Effector memory CD8-positive, alpha-beta T cell (primary cell): ENCODE data around the gene PAM16.
A peak's percentile ranks its signal among the peaks of the same experiment; 100 is the strongest.

Experiments used
- ATAC-seq: fragments of 150-1000 bp; cut with Tn5 transposase; replicated peaks from 2 replicates; pipeline ENCODE4 v1.10.0; 2021; ENCODE audit warnings: mild to moderate bottlenecking, moderate library complexity
- DNase-seq, 3 experiments: peaks; one replicate each; pipeline ENCODE4 v3.0.0; 2021
- H3K27ac Mint-ChIP-seq, 2 donors: one replicate each; pipeline ENCODE4 v1.8.0; 2022; ENCODE audit warnings: mild to moderate bottlenecking in 2 of 2, mixed read lengths in 2 of 2, moderate library complexity in 2 of 2
- H3K27me3 Mint-ChIP-seq, 2 donors: one replicate each; pipeline ENCODE4 v1.8.0; 2022; ENCODE audit warnings: mixed read lengths in 2 of 2
- H3K36me3 Mint-ChIP-seq: one replicate; pipeline ENCODE4 v1.8.0; 2022; ENCODE audit warnings: mild to moderate bottlenecking, moderate library complexity, mixed read lengths; ENCODE audit not compliant: insufficient read depth
- H3K4me1 Mint-ChIP-seq, 2 donors: one replicate each; pipeline ENCODE4 v1.8.0; 2022; ENCODE audit warnings: low read depth in 2 of 2, mixed read lengths in 2 of 2
- H3K4me3 Mint-ChIP-seq, 2 donors: one replicate each; pipeline ENCODE4 v1.8.0; 2022; ENCODE audit warnings: mild to moderate bottlenecking in 2 of 2, mixed read lengths in 2 of 2, moderate library complexity in 2 of 2
- H3K9me3 Mint-ChIP-seq, 2 donors: one replicate each; pipeline ENCODE4 v1.8.0; 2022; ENCODE audit warnings: mixed read lengths in 2 of 2

The PAM16 gene

DNA sequence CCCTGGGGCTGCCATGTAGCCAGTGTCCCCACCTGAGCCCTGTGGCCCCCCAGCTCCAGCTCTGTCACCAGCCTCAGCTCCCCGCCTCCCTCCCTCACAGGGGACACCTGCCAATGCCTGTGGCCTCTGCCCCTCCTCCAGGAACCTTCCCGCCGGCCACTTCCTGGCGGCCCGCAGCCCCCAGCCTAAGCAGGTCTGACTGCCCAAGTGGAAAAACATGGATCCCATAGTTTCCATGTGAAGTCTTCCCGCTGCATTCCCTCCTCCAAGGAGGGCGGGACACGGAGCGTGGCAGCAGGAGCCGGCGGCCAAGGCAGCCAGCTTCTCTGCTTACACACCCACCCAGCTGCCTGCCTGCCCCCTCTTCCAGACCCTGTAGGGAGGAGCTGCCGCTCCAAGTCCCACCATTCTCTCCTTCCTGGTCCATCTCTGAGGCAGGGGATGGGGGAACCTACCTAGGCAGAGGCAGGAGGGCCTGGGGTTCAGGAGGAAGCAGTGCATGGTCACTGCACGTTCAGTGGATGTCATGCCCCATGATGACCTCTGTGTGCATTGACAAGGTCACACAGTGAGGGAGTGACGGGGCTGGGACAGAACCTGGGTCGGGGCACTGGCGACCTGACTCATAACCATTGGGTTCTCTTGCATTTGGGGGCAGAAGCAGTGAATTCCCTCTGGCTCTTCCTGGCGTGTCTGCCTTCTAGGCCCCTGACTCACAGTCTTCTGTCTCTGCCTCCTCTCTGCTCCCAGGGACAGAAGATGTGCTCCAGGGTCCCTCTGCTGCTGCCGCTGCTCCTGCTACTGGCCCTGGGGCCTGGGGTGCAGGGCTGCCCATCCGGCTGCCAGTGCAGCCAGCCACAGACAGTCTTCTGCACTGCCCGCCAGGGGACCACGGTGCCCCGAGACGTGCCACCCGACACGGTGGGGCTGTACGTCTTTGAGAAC is 29.3 kb upstream of the PAM16 start:
- Mint-ChIP-seq H3K4me1 (peaks cover 5 to 17% of the 10 kb centered on the region in 2 donors), H3K36me3 (peaks cover 99% of the 10 kb centered on the region), H3K9me3 (no peaks in the 10 kb centered on the region), H3K4me3 (peak overlapping the region; percentile 13 to 51), H3K27me3 (no peaks in the 10 kb centered on the region), H3K27ac (peak overlapping the region; percentile 86 to 92)
- no peak for DNase-seq
- peak; percentile 2 for ATAC-seq

DNA sequence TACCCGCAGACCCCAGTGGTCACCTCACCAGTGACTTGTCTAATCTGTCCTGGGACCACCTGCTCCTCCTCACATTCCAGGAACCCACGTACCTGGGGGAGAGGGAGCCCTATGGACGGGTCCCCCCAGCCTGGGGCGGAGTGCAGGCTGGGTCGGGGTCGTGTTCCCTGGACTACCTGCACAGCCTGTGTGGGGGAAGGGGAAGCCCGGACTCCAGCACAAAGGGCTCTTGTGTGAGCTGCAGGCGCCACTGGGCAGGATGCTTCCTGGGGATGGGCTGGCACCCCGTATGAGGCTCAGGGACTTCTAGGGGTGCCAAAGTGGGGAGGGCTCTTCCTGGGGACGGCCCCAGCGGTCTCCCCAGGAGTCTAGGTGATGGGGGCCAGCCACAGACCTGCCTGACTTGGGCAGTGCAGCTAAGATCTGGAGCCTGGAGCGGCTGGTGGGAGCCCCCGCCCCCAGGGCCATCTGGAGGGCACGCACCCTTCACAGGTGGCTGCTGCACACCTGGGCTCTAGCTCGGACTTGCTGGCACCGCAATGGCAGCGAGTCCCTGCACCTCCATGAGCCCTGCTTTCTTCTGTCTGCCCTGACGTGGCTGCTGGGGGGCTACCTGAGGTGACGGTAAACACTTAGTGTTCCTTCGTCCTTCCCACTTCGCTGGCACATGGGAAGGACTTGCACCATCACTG is 28.0 kb upstream of the PAM16 start:
- H3K9me3 Mint-ChIP-seq: no peaks in the 10 kb centered on the region
- H3K36me3 Mint-ChIP-seq: peaks cover 99% of the 10 kb centered on the region
- peak overlapping the region in 1 of 2 donors; percentile 36 for H3K4me3 Mint-ChIP-seq
- ATAC-seq (no peak), DNase-seq (no peak)
- peaks cover 7 to 22% of the 10 kb centered on the region in 2 donors for H3K4me1 Mint-ChIP-seq
- no peaks in the 10 kb centered on the region for H3K27me3 Mint-ChIP-seq
- peak overlapping the region; percentile 35 to 92 for H3K27ac Mint-ChIP-seq

DNA sequence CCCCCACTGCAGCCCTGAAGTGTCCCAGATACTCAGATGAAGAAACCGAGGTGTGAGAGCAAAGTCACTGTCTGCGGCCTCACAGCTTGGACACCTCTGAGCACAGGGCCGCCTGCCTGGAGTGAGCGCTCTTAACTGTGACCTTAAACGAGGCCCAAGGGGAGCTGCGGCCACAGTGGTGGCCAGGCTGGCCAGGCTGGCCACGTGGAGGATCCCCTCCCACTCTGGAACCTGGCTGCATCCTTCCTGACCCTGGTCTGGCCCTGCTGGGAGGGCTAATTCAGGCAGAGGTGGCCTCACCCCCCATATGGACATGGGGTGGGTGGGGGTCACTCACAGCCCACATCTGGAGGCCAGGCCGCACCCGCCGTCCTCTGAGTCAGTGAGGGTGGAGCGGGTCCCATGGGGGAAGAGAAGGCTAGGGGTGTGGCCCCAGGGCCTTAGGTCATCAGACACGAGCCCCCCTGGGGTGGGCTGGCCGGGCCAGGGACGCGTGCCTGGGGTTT is 27.1 kb upstream of the PAM16 start:
- H3K36me3 Mint-ChIP-seq: peaks cover 99% of the 10 kb centered on the region
- no peak for ATAC-seq
- peak overlapping the region in 1 of 2 donors; percentile 36 for H3K4me3 Mint-ChIP-seq
- no peaks in the 10 kb centered on the region for H3K27me3 Mint-ChIP-seq
- no peak for DNase-seq
- H3K4me1 Mint-ChIP-seq: peaks cover 7 to 25% of the 10 kb centered on the region in 2 donors
- H3K27ac Mint-ChIP-seq: peak overlapping the region; percentile 35 to 92
- H3K9me3 Mint-ChIP-seq: no peaks in the 10 kb centered on the region

DNA sequence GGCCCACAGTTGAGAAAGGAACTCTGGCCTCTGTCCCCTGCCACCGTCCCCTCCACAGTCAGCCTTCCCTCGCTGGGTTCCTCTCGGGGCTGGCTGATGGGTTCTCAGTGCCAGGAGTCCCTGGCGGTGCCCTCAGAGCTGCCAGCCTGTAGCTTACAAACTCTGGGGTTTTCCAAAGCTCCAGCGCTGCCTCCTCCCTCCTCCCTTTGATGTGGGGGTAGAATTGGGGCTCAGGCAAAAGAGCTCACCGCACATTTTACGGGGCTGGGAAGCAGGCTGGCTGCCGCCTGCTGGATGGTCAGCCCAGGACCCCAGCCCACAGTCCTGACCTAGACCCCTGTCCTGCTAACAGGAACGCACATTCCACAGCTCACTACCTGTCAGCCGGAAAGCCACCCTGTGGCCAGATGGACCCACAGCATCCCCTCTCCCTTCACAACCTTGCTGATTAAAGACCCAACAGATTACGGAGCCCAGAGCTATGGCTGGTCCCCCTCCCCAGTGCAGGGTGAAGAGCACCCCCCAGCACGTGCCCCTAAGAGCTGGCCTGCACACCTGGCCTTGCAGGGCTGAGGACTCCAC is 26.5 kb upstream of the PAM16 start:
- ATAC-seq (no peak), DNase-seq (no peak)
- H3K9me3 Mint-ChIP-seq: no peaks in the 10 kb centered on the region
- H3K27ac Mint-ChIP-seq: peak overlapping the region in 1 of 2 donors; percentile 92
- H3K36me3 Mint-ChIP-seq: peaks cover 99% of the 10 kb centered on the region
- no peaks in the 10 kb centered on the region for H3K27me3 Mint-ChIP-seq
- peaks cover 12 to 29% of the 10 kb centered on the region in 2 donors for H3K4me1 Mint-ChIP-seq
- H3K4me3 Mint-ChIP-seq: peak overlapping the region in 1 of 2 donors; percentile 29

DNA sequence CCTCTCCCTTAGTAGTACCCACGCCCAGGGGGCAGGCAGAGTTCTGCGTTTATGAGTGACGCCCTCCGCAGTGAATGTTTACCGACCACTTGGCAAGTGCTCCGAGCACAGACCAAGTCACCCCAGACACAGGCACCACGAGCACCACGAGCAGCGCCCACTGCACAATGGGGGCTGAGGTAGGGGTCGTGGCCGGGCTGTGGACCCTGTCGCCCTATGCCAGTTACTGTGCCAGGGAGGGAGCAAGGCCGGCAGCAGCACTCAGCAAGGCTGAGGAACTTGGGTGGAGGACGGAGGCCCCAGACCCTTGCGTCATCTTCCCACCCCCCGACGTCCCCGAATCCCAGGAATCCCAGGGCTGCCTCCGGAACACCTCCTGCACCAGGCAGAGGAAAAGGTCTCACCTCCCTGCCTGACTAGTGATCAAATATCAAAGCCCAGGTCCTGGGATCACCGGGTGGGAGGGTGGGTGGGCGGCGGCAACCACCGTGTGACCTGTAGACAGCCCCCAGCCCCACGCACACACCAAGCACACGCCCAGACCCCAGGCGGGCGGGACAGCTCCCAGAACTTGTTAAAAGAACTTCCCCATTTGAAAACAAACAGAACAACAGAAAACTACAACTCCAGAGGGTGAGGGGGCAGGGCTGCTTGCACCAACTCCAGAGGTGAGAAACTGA is 25.9 kb upstream of the PAM16 start:
- Mint-ChIP-seq H3K36me3 (peaks cover 99% of the 10 kb centered on the region), H3K27me3 (no peaks in the 10 kb centered on the region), H3K4me3 (peak overlapping the region in 1 of 2 donors; percentile 29), H3K4me1 (peaks cover 12 to 34% of the 10 kb centered on the region in 2 donors), H3K27ac (peak overlapping the region in 1 of 2 donors; percentile 92), H3K9me3 (no peaks in the 10 kb centered on the region)
- no peak for ATAC-seq
- DNase-seq: no peak

DNA sequence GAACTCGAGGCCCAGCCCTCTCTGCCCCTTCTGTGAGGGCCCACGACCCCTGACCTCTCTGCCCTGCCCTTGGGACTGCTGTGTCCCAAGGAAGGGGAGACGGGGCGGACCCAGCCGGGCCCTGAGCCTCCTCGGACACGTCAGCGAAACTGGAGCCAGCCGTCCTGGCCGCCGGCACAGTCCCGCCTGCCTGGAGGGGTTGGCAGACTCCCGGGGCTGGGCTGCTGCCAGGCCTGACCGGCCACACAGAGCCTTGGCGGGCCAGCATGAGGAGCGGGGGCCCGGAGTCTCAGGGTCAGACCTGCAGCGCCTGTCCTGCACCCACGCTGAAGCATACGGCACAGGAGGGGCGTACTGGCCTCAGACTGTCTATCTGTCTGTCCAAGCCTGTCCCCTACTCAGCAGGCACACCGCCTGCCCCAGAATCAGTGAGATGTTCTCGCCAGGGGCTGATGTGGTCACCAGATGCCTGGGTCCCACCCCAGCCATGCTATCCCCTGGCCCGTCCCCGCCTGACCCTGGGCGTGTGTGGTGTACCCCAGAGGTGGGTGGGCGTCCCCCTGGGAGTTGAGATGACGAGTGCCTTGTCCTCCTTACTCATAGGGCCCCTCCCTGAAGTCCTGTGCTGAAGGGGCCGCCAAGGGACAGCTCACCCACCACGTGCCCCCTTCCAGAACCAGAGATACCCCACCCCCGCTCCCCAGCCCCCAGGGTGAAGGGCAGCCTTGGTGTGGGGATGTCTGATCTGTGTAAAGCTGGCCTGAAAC is 25.2 kb upstream of the PAM16 start:
- Mint-ChIP-seq H3K4me1 (peaks cover 12 to 34% of the 10 kb centered on the region in 2 donors), H3K27ac (peak overlapping the region in 1 of 2 donors; percentile 41), H3K27me3 (no peaks in the 10 kb centered on the region), H3K4me3 (no peak overlapping the region), H3K9me3 (no peaks in the 10 kb centered on the region), H3K36me3 (peaks cover 99% of the 10 kb centered on the region)
- DNase-seq: no peak
- ATAC-seq: no peak

DNA sequence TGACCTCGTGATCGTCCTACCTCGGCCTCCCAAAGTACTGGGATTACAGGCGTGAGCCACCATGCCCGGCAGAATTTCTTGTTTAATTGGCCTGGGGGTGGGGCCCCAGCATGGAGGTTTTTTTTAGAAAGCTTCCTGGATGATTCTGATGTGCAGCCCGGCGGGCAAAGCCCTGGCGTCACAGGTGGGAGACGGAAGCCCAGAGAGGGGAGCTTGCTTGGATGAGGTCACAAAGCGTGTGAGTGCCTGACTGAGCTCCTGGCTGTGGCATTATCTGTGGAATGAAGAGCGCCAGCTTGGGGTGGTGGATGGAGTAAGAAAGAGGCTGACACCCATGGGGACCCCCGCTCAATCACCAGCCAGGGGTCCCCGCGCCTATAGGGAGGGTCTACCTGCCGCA is 24.6 kb upstream of the PAM16 start:
- H3K4me3 Mint-ChIP-seq: peak overlapping the region in 1 of 2 donors; percentile 23
- H3K36me3 Mint-ChIP-seq: peaks cover 99% of the 10 kb centered on the region
- DNase-seq (no peak), ATAC-seq (no peak)
- no peaks in the 10 kb centered on the region for H3K27me3 Mint-ChIP-seq
- peak overlapping the region in 1 of 2 donors; percentile 89 for H3K27ac Mint-ChIP-seq
- H3K9me3 Mint-ChIP-seq: no peaks in the 10 kb centered on the region
- H3K4me1 Mint-ChIP-seq: peaks cover 12 to 33% of the 10 kb centered on the region in 2 donors

DNA sequence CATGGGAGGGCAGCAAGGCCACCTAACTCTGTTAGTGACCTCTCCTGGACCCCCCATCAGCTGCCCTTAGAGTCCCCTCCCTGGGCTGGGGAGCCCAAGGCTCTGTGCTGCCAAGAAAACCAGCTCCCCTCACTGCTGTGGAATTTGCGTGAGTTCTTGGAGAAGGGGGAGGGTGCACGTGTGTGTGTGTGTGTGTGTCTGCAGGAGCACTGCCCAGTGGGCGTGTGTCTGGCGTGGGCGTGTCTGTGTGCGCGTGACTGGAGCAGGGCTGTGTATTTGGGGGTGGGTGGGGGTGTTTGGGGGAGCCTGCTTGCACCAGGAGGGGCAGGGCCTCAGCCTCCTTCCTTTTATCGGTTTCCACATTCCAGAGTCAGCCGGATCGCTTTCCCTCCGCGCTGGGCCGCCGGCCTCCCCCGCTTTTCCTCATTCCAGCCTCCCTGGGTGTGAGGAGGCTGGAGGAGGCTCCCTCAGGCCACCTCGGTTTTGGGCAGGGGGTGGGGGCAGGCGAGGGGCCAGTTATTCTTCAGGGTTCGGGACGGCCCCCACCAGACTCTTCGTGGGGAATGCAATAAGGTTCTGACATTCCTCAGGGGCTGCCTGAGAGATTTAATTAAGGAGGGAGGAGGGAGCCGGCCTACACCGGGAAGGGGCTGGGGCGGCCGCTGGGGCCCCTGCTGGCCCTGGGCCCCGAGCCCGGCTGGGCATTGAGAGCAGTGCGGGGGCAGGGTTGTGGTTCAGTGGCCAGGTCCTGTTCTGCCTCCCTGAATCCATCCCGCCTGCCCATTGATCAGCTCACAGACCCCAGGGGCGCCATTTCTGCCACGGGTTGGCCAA is 23.0 kb upstream of the PAM16 start:
- no peak for DNase-seq
- Mint-ChIP-seq H3K9me3 (no peaks in the 10 kb centered on the region), H3K4me1 (peaks cover 12 to 32% of the 10 kb centered on the region in 2 donors), H3K27ac (peak overlapping the region in 1 of 2 donors; percentile 90), H3K36me3 (peaks cover 97% of the 10 kb centered on the region), H3K4me3 (peak overlapping the region in 1 of 2 donors; percentile 51), H3K27me3 (no peaks in the 10 kb centered on the region)
- no peak for ATAC-seq

DNA sequence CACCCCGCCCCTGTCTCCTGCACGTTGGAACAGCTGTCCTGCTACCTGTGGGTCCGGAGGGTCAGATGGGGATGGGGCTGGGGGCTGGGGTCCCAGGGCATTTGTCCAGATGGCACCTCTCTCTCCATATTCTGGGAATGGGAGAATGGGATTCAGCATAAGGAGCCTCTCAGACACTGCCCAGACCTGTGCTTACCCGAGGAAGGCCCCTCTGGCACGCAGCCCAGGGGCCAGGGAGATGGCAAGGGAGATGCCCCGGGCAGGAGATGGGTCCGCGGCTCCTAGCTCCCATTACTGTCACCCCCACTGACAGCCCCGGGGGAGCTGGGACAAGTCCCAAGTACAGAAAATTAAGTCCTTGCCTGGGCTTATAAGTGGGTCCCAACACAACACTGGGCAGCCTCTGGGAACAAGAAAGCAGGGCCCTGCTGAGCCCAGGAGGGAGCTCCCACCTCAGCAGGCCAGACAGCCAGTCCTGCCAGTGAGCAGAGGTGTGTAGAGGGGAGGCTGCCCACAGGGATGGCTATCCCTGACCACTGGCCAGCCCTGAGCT is 22.3 kb upstream of the PAM16 start:
- Mint-ChIP-seq H3K4me3 (peak overlapping the region in 1 of 2 donors; percentile 80), H3K36me3 (peaks cover 97% of the 10 kb centered on the region), H3K4me1 (peaks cover 12 to 35% of the 10 kb centered on the region in 2 donors), H3K27ac (peak overlapping the region in 1 of 2 donors; percentile 90), H3K27me3 (no peaks in the 10 kb centered on the region), H3K9me3 (no peaks in the 10 kb centered on the region)
- DNase-seq: no peak
- no peak for ATAC-seq

DNA sequence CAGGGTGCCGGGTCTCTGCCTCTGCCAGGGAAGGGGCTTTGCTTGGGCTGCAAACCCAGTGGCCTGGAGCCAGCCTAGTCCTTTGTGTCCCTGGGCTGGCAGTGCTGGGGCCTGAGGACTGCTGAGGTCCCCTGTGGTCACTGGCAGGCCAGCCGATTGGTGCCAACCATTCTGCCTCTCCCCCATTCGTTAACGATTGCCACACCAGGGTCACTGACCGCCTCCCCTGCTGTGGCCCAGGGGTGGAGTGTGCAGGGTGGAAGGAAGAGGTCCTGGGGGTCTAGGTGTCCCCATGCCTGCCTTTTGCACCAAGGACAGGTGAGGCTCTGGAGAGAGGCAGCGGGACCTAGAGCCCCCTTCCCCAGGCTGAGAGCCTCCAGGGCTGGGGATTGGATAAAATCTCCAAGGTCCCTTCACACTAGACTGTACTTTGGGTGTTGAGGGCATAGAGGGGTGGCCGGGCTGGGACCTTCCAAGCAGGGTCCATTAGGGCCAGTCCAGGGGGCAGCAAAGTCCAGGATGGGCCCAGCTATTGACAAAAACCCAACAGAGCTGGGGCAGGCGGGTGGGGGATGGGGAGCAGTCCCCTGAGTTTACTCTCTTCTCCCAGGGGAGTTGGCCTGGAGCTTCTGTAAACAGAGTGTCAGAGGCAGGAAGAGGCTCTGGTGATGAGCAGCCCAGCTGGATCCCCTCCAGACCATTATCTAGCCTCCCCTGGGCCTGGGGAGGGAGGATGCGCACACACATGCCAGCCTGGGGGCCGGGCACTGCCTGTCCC is 21.6 kb upstream of the PAM16 start:
- Mint-ChIP-seq H3K27me3 (no peaks in the 10 kb centered on the region), H3K4me3 (peak overlapping the region; percentile 76 to 80), H3K4me1 (peaks cover 12 to 32% of the 10 kb centered on the region in 2 donors), H3K9me3 (no peaks in the 10 kb centered on the region), H3K36me3 (peaks cover 97% of the 10 kb centered on the region), H3K27ac (peak overlapping the region in 1 of 2 donors; percentile 90)
- ATAC-seq (no peak), DNase-seq (no peak)
